ENCODE results near the gene HRH2.
A peak's percentile ranks its signal among the peaks of the same experiment; 100 is the strongest.
"Not testable (repeated sequence)": the region's sequence is repeated elsewhere in the genome, so short reads cannot be mapped to it uniquely, and the experiment has no call there.

Gene HRH2, protein sequence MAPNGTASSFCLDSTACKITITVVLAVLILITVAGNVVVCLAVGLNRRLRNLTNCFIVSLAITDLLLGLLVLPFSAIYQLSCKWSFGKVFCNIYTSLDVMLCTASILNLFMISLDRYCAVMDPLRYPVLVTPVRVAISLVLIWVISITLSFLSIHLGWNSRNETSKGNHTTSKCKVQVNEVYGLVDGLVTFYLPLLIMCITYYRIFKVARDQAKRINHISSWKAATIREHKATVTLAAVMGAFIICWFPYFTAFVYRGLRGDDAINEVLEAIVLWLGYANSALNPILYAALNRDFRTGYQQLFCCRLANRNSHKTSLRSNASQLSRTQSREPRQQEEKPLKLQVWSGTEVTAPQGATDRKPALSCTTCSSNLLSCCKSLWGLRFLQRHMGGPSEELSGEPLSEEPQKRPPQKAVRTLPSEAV

DNA sequence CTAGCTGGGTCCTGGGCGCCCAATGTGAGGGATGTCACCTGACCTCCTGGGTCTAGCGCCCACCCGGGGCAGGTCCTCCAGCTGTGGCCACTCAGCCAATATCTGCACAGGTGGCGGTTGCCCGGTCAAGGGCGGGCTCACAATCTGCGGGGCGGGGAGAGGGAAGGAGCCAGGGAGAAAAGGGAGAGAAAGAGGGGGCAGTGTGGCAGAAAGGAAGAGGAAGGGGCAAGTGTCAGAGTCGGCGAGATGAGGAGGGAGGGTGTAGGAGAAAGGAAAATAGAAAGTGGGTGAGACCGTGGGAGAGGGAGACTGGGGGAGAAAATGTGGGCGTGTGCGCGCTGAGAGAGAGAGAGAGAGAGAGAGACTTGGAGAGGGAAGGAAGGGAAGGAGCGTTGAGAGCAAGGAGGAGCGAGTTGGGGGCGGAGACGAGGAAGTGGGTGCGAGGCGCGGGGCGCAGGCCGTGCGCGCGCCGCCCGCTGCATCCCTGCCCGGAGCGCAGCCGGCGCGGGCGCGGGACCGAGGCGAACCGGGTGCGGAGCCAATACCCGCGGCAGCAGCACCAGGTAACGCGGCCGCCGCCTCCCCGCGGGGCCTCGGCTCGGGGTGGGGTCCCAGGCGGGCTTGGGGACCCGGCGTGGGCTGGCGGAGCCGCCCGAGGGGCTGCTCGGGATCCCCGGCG is at the start of gene HRH2:
Gene HRH2 (plus strand): TSS at position 479 of the 679 bp plus-strand sequence. CDS start 25,163 bp downstream, outside the sequence.
- DNase-seq: peak; percentile 0

DNA sequence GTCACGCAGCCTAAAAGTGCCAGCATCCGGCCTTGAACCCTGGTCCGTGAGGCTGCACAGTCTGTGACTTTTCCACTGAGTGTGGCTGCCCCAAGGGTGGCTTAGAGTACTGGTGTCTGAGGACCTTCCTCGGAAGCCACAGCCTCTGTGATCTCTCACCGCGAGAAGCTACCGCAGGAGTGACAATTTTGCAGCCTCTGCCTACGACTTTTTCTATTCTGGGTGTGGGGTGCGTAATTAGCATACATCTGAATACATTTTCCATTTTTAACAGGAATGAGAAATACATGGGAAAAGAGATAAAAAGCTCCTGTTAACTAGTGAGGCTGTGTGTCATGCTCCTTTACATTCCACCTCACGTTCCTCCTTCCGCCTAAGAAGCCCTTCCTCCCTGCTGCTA is 48.3 kb upstream of the HRH2 start:
- DNase-seq: no peak

DNA sequence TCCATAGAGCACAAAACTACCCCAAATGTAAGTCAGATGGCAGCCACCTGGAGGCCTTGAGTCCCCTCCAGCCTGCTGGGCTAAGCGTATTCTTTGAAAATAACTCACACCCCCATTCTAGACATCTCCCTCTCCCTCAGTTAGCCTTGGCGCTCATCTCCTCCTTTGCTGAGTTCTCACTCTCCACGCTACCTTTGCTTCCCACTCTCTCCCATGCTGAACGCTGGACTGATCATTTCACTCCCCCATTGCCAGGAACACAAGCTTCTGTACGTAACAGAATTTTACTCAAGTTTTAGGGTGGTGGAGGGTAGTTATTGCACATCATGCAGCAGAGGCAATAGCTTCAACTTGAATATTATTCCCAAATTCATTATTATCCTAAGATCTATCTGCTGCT is 47.5 kb upstream of the HRH2 start:
- no peak for DNase-seq

DNA sequence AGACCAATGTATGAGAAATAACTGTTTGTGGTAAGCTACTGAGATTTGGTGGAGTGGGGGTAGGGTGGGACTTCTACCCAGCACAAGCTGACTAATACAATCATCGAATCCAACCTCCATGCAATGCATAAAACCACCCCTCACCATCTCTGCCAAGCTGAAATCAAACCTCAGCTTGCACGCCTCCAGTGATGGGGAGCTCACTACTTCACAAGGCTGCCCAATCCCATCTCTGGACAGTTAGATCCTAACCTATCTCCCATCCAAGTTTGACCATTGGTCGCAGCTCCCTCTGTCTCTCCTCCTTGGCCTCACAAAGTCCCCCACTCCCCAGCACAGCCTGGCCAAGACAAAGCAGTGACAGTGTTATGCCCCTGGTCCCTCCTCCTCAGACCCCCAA is 47.0 kb upstream of the HRH2 start:
- DNase-seq: no peak

DNA sequence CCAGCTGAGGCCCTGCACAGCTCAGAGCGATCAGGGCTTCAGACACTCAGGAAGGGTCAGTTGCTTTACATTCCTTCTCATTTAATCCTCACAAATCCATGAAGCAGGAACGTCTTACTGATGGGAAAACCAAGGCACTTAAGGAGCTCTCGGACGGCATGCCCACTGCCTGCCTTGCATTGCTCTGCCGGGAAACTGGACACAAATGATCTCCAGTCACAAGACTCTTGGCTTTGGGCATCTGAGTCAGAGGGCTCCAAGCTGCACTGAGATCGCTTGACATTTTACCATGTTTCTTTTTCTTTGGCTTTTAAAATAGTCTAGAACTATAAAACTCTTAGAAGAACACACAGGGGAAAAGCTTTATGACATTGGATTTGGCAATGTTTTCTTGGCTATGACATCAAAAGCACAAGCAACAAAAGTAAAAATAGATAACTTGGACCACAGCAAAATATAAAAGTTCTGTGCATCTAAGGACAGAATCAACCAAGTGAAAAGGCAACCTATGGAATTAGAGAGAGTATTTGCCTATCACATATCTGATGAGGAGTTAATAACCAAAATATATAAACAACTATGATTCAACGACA is 43.6 kb upstream of the HRH2 start:
- DNase-seq: no peak

DNA sequence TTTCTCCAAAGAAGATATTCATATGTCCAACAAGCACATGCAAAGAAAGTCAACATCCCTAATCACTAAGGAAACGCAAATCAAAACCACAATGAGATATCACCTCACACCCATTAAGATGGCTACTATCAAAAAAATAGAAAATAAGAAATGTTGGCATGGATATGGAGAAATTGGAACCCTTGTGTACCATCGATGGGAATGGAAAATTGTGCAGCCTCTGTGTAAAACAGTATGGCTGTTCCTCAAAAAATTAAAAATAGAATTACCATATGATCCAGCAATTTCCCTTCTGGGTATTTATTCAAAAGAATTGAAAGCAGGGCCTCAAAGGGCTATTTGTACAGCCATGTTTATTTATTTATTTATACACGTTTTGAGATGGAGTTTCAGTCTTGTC is 43.0 kb upstream of the HRH2 start:
- no peak for DNase-seq

DNA sequence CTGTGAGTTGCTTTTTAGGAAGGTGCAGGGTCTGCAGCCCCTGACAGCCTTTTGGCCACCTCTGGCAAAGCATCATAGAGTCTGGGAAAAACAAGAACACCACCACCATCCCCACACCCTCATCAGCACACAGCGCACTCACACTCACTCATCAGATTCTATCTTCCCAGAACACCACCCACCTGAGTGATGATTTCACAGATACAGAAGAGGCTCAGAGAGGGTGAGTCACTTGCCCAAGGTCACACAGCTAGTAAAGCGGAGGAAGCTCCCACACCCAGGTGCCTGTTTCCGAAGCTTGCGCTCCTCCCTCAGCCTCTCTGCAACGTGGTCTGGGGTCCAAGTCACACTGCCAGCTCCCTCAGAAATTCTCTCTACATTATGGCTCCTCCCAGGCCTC is 41.8 kb upstream of the HRH2 start:
- no peak for DNase-seq

DNA sequence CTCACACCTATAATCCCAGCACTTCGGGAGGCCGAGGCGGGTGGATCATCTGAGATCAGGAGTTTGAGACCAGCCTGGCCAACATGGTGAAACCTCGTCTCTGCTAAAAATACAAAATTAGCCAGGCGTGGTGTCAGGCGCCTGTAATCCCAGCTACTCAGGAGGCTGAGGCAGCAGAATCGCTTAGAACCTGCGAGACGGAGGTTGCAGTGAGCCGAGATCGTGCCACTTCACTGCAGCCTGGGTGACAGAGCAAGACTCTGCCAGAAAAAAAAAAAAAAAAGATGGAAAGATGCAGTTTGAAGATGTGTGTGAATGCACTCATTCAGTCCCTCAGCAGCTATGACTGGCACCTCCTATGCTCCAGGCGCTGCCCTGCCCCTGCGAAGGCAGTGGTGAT is 41.3 kb upstream of the HRH2 start:
- not testable (repeated sequence) for DNase-seq

DNA sequence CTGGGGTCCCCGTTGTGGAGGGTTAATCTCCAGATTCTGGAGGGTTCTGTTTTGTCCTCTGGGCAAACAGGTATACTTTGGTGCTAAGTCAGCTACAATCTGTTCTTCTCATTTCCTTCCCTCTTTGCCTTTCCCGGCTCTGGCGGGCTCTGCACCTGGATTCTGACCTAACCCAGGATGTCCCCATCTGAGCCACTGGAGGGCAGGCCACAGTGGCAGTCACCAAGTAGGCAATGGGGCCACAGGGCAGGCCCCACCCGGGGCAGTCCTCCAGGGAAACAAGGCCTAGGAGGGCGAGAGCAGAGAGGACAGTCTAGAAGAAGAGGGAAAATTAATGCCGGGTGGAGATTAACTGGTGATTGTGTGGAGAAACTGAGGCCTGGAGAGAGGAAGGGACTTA is 40.4 kb upstream of the HRH2 start:
- no peak for DNase-seq

DNA sequence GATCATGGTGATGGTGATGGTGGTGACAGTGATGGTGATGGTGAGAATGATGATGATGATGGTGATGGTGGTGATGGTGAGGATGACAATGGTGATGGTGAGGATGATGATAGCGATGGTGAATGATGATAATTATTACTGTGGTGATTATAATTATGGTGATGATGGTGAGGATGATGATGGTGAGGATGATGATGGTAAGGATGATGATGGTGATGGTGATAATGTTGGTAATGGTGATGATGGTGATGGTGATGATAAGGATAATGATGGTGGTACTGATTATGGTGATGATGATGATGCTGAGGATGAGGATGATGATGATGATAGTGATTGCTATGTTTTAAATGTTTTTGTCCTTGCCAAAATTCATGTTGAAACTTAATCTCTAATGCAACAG is 37.3 kb upstream of the HRH2 start:
- no peak for DNase-seq

DNA sequence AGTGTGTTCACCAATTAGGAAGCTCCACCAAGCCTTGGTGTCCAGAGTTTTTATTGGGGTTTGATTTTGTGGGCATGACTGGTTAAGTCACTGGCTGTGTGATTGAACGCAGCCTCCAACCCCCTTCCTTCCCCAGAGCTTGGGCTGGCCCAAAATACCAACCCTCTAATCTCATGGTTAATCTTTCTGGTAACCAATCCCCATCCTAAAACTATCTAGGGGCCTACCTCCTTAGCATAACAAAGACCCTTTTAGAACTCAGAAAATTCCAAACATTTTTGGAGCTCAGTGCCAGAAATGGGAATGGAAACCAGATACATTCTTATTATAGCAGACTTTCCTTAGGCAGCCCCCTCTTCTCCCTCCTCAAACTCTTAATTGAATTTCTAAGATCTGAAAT is 35.9 kb upstream of the HRH2 start:
- no peak for DNase-seq

DNA sequence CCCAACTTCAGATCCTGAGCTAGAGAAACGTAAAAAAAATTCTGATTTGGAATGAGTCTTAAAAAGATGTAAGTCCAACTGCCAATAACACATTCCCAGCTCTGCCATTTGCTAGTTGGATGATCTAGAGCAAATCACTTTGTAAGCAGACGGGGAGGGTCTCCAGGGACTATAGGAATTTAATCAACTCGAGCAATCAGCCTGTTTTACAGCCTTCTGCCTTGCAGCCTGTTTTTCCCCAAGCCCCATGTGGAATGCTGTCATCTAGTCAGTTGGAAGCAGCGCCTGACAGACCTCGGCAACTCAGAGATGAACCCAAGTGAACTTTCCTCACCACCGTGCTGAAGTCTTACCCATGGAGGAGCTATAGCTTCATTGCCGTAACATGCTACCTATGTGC is 34.8 kb upstream of the HRH2 start:
- DNase-seq: no peak

DNA sequence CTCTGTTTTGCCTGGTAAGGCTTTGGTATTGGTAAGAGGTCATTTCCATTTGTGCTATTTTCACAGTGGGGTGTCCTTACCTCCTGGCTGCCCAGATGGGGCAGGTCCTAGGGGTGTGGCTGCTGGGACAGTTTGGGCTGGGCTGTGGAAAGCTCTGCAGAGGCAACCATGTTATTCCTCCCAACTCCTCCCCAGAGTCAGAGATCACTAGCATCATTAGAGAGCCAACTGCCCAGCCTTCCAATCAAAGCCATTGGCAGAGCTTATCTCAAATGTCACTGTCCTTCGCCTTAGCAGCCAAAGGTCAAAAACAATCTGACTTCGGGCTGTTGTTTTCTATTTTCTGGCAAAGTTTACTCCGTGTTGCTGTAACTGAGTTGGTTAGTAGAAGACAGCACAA is 33.6 kb upstream of the HRH2 start:
- no peak for DNase-seq

DNA sequence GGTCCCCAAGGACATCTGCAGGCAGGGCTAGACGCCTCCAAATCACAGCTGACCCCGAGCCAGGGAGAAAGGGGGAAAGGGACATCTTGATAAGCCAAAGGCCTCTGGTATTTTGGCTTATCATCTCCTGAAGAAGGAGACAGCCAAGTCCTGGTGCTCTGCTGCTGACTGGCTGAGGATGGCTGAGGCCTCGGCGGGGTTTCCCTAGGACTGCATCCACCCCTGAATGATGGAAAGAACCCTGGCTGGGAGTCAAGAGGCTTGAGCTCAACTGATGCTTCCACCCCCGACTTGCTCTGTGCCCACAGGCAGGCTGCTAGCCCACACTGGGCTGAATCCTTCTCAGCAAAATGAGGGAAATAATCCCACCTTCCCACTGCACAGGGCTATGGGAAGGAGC is 30.9 kb upstream of the HRH2 start:
- DNase-seq: no peak

DNA sequence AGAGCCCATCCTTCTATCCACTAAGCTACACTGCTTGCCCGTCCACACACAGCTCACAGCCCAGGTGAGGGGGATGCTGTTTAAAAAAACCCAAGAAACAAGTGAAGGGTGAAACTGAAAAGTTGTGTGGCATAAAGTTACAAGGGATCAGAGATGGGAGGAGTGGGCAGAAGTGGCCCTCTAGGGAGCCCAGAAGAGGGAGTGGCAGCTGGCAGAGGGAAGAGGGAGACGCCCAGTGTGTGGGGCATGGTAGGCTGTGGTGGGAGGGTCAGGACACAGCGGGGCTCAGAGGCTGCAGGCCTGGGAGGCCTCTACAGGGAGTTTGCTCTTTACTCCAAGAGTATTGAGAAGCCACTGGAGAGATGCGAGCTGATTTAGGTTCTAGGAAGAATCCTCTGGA is 30.1 kb upstream of the HRH2 start:
- DNase-seq: no peak

DNA sequence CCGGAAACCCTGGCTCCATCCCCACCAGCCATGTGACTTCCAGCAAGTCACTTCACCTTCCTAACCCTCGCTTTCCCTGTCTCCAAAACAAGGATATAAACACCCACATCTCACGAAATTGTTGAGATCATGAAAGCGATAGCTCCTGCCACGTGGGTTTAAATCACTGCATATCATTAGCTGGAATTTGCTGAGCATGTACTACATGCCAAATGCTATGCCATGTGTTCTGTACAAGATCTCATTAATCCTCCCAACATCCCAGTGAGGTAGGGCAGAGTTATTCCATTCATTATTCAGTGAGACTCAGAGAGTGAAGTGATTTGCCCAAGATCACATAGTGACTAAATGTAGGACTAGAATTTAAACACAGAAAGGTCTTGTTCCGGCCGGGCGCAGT is 29.2 kb upstream of the HRH2 start:
- DNase-seq: no peak

DNA sequence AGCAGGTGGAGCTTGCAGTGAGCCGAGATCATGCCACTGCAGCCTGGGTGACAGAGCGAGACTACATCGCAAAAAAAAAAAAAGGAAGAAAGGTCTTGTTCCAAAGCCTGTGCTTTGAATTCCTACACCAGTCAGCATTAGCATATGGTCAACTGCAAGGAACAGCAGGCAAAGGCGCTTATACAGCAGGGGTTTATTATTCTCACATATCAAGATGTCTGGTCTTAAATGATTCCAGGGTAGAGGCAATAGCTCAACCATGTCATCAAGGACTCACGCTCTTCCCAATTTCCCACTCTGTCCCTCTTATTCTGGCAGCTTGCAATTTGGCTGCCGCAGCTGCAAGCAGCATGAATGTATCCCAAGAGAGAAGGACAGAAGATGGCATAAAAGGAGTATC is 28.6 kb upstream of the HRH2 start:
- DNase-seq: no peak

DNA sequence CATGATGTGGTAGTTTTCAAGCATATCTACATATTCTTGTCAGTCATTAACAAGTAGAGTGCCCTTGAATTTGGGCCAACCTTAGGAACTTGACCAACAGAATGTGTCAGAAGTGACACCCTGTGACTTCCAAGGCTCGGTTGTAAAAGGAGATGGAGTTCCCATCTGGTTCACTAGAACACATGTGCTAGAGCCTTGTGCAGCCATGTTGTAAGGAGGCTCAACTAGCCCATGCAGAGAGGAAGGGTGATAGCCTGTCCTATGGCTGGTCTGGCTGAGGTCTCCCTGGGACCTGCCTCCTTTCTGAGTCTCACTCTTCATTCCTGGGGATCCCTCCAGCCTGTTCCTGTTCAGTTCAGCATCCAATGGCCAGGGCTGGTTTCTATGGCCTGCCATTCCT is 28.1 kb upstream of the HRH2 start:
- DNase-seq: no peak

DNA sequence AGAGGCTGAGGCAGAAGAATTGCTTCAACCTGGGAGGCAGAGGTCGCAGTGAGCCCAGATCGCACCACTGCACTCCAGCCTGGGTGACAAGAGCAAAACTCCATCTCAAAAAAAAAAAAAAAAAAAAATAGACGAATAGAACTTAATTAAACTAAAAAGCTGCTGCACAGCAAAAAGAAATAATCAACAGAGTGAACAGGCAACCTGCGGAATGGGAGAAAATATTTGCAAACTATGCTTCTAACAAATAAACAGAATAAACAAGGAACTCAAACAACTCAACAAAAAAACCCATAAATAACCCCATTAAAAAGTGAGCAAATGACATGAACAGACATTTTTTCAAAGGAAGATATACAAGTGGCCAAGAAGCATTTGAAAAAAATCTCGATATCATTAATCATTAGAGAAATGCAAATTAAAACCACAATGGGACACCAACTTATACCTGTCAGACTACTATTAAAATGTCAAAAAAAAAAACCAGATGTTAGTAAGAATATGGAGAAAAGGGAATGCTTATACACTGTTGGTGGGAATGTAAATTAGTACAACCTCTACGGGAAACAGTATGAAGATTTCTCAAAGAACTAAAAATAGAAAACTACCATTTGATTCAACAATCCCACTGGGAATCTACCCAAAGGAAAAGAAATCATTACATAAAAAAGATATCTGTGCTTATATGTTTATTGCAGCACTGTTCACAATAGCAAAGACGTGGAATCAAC is 21.9 kb upstream of the HRH2 start:
- DNase-seq: no peak

DNA sequence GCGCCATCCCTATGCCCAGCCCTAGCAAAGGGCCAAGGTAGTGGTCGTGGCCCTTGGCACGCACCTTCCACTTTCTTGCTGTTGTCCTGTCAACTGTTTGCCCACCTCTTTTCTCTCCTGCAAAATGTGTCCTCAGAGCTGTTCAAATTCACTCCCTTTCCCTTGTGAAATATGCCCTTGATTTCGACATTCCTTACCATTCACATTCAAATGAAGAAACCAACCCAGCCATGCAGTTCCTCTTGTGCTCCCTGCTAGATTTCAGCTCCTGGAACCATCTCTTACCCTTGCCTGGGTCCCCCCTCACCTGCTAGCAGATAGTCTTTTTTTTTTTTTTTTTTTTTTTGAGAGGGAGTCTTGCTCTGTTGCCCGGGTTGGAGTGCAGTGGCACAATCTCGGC is 19.6 kb upstream of the HRH2 start:
- no peak for DNase-seq

DNA sequence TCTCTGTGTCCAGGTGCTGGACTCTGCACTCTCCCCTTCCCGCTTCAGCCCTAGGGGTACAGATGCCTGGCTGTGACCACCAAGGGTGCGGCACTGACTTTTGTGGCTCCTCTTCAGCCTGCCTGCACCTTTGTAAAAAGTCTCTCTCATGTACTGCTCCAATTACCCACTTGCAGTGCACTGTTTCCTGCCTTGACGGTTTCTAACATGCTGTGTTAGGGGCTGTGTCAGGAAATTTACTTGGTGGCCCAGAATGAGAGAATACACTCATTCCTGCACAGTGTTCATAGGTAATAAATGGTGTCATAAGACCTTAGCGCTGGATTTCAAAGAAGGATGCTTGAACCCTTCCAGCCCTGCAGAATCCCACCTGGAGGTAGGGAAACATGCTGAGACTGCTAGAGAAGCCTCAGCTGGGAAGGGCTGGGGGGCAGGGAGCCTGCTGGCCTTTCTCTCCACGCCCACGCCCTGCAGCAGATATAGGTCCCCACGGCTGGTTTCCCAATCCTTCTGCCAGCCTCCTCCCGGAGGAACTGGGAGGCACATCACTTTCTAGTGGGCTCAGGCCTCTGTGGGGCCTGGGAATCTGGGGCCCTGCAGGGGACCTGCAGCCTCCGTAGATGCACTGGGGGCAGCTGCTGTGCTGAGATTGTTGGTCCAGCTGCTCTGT is 17.6 kb upstream of the HRH2 start:
- no peak for DNase-seq

DNA sequence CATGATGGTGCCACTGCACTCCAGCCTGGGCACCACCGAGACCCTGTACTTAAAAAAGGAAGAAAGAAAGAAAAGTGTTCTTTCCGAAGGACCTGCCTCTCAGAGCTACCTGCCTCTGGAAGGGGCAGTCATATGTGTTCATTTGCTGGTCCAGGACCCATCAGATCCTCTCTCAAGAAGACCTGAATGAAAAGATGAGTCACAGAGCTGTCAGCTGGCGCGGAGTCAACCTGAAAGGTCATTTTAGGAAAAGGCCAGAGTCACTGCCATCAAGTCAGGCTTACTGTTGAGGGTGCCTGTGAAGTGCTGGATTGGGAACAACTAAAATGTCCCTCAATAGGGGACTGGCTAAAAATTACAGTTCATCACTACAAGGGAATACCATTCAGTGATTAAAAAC is 14.9 kb upstream of the HRH2 start:
- DNase-seq: no peak

DNA sequence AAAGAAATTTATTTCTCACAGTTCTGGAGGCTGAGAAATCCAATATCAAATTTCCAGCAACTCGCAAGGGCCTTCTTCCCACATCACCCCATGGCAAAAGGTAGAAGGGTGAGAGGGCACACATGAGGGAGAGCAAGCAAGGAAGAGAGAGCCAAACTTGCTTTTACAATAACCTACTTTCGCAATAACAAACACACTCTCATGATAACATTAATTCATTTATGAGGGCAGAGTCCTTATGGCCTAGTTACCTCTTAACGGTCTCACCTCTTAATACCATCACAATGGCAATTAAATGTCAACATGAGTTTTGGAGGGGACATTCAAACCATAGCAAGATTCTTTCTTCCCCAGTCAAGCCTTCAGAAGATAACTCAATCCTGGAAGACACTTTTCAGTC is 11.6 kb upstream of the HRH2 start:
- DNase-seq: no peak

Data from NCI-H1105 treated with DMSO at 0.1 percent for 48 hours (cell line).